ENCODE results near the gene IL4R. TPM values are rescaled to one million over a fixed set of nuclear protein-coding genes. Genes with fewer than 3 reads are reported as not detected.

Gene IL4R
- total and polyA plus RNA-seq, 2 experiments from 2014 or later: 6.4 to 17.6 TPM

- Mint-ChIP-seq H3K27me3 (ENCODE audit: insufficient read depth, low read depth, poor library complexity) (no peaks in the 10 kb centered on the region), H3K9me3 (no peaks in the 10 kb centered on the region; the same call in 2 of the 3 replicates), H3K27ac (no peak overlapping the region), H3K36me3 (ENCODE audit: low read depth) (no peaks in the 10 kb centered on the region), H3K4me1 (0 out of 3 replicates have a peak, but pooled peaks cover 2% of the 10 kb centered on the region), H3K4me3 (no peak overlapping the region)
- TF ChIP-seq ETS1 (IDR thresholded peaks at IDR 0.05): no peak
- no peak for TF ChIP-seq ZNF462 (CRISPR knock-in tag; IDR thresholded peaks at IDR 0.05)
- Histone ChIP-seq H3K36me3 (ENCODE audit: insufficient read depth) (no peaks in the 10 kb centered on the region), H3K27me3 (ENCODE audit: insufficient read depth) (no peaks in the 10 kb centered on the region), H3K27ac (ENCODE audit: low read depth) (no peak overlapping the region), H3K4me3 (no peak overlapping the region), H3K4me2 (no peak overlapping the region), H3F3A (replicated peaks; ENCODE audit: low read depth) (no peaks in the 10 kb centered on the region), H3K4me1 (ENCODE audit: insufficient read depth) (no peaks in the 10 kb centered on the region), H3K79me2 (replicated peaks; ENCODE audit: insufficient read depth) (no peaks in the 10 kb centered on the region), H4K20me1 (replicated peaks; ENCODE audit: insufficient read depth) (no peaks in the 10 kb centered on the region), H3K9me2 (ENCODE audit: insufficient read depth) (0 out of 2 replicates have a peak, but pooled peaks cover 3% of the 10 kb centered on the region), H2AFZ (no peak overlapping the region)
- no peak for DNase-seq (ENCODE audit: low spot score)
- ATAC-seq: no peak
Observed at GRCh38 chr16:27373312-27373711, 59.5 kb downstream of the IL4R start.

- no peak overlapping the region for H3K4me2 ChIP-seq
- H3K36me3 ChIP-seq (ENCODE audit: insufficient read depth): no peaks in the 10 kb centered on the region
- H3K4me3 ChIP-seq: no peak overlapping the region
- Mint-ChIP-seq H3K4me1 (no peaks in the 10 kb centered on the region), H3K36me3 (ENCODE audit: low read depth) (no peaks in the 10 kb centered on the region), H3K27ac (no peak overlapping the region), H3K4me3 (no peak overlapping the region), H3K27me3 (ENCODE audit: insufficient read depth, low read depth, poor library complexity) (peaks cover 5% of the 10 kb centered on the region), H3K9me3 (peaks cover 3% of the 10 kb centered on the region; the same call in 2 of the 3 replicates)
- H2AFZ ChIP-seq: 0 out of 2 replicates have a peak overlapping the region, but pooled peaks have one; percentile 0
- H3K4me1 ChIP-seq (ENCODE audit: insufficient read depth): no peaks in the 10 kb centered on the region
- H3K27ac ChIP-seq (ENCODE audit: low read depth): no peak overlapping the region
- H3K79me2 ChIP-seq (replicated peaks; ENCODE audit: insufficient read depth): no peaks in the 10 kb centered on the region
- no peaks in the 10 kb centered on the region for H3K27me3 ChIP-seq (ENCODE audit: insufficient read depth)
- H3F3A ChIP-seq (replicated peaks; ENCODE audit: low read depth): no peaks in the 10 kb centered on the region
- no peaks in the 10 kb centered on the region for H4K20me1 ChIP-seq (replicated peaks; ENCODE audit: insufficient read depth)
- ATAC-seq (no peak), DNase-seq (ENCODE audit: low spot score) (no peak)
- 0 out of 2 replicates have a peak, but pooled peaks cover 3% of the 10 kb centered on the region for H3K9me2 ChIP-seq (ENCODE audit: insufficient read depth)
- TF ChIP-seq ETS1 (IDR thresholded peaks at IDR 0.05): no peak
Observed at GRCh38 chr16:27374221-27374803, 60.5 kb downstream of the IL4R start.

Data from GM23338 (cell line).